ENCODE data around the gene CACNA2D1.

- TF ChIP-seq, protein P1, sequence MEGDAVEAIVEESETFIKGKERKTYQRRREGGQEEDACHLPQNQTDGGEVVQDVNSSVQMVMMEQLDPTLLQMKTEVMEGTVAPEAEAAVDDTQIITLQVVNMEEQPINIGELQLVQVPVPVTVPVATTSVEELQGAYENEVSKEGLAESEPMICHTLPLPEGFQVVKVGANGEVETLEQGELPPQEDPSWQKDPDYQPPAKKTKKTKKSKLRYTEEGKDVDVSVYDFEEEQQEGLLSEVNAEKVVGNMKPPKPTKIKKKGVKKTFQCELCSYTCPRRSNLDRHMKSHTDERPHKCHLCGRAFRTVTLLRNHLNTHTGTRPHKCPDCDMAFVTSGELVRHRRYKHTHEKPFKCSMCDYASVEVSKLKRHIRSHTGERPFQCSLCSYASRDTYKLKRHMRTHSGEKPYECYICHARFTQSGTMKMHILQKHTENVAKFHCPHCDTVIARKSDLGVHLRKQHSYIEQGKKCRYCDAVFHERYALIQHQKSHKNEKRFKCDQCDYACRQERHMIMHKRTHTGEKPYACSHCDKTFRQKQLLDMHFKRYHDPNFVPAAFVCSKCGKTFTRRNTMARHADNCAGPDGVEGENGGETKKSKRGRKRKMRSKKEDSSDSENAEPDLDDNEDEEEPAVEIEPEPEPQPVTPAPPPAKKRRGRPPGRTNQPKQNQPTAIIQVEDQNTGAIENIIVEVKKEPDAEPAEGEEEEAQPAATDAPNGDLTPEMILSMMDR (IDR thresholded peaks at IDR 0.05), result no peak
- no peak for TF ChIP-seq POLR2A (IDR thresholded peaks at IDR 0.05)
These were observed 187.9 kb downstream of the CACNA2D1 start for GRCh38 chr7:82255706-82256105.
